Raji (cell line): ENCODE measurements around the gene PTPRD.

ENCODE experiments used
- POLR2A ChIP-seq: IDR thresholded peaks from 2 replicates; pipeline ENCODE4 v1.6.1; 2011; ENCODE audit warnings: low read depth, low read length, control low read depth; ENCODE audit not compliant: insufficient read depth

Gene PTPRD

GRCh38 chr9:8754751-8755150 lies 1858.1 kb downstream of the PTPRD start:
- TF ChIP-seq POLR2A = no peak

DNA sequence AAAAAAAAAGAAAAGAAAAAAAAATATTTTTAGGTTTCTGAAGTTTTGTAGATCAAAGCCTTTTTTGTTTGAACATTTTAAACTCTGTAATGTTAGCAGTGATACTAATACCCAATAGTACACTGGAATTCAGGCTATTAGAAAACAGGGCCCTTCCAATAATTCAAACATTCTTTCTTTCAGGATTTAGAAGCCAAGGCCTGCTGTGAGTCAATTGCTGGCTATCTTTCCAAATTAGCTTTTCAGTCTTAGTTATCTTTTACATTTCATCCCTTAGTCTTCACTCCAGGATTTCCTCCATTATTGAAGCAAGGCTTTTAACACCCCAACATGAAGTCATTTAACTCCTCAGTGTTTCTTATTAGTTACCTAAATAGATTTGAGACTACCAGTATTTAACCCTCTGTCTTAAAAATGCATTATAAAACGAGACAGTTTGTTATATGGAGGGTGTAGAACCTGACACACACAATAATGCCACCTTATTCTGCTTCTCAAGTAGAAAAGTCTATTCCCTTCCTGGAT lies 1861.3 kb downstream of the PTPRD start:
- no peak for TF ChIP-seq POLR2A

GRCh38 chr9:8750639-8751051 lies 1862.2 kb downstream of the PTPRD start:
- TF ChIP-seq POLR2A = no peak

GRCh38 chr9:8745347-8745746 lies 1867.5 kb downstream of the PTPRD start:
- no peak for TF ChIP-seq POLR2A

DNA sequence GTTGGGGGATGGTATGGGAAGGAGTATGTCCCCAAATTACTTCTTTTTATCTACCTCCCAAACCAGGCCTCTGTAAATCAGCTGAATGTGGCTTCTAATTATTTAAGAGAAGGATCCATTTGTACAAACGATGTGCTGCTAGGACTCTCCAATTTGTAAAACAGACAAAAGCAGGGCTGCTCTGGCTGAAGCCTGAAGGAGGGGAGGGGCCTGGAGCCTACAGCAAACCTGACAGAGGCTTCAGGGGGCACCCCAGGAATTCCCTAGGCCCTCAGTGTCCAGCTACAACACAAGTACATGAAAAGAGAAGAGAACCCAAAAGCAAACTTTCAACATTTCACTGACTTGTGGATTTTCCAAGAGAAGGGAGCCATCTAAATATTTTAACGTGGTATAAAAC lies 1873.9 kb downstream of the PTPRD start:
- TF ChIP-seq POLR2A = no peak

DNA sequence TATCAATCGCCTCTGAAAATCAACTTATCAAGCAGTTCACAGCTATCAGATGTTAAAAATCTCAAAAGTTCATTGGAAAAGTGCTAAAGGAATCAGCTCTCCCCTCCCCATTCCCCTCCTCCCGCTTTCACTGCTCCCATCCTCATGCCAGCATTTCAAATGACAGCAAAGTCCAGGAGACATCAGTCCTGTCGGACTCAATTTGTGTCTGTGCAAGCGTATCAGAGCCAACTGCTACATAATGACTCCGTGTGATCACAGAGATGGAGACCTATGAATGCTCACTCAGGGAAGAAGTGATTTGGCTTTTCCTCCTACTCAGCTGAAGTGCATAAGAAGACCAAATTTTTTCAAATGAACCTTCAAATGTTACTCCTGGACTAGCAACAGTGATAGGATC lies 1876.0 kb downstream of the PTPRD start:
- TF ChIP-seq POLR2A = no peak

GRCh38 chr9:8734760-8735159 lies 1878.0 kb downstream of the PTPRD start:
- no peak for TF ChIP-seq POLR2A

DNA sequence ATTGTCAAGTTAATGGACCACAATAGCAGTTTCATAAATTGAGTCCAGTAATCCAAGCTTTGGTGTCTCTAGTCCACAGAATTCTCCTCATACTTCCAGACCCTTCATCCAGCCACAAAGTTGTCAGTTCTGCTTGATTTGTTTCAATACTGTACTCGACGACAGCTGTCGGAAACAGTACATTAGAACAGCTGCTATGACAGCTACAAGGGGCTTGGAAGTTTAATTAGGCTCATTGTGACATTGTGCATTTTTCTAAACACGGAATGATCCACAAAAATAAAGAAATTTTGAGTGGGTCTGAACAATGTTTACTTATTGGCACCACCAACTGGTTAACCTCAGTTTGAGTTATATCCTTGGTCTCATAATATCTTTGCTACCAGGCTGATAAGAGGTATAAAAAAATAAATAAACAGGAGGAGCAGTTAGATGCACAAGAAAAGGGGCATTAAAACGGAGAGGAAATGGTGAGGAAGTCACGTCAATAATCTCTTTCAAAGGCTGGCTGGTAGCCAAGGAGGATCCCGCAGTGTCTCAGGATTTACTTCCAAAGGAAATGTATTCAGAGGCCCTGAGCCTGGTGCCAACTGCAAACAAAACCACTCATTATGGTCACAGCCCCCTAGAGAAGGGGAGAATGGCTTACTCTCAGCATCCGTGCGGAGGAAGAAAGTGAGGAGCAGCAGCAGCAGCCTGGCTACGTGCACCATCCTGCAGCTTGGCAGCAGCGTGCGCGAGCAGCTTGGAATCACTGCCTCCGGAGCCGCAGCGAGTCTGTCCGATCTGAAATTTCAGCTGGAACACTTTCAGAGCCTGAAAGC lies 1879.5 kb downstream of the PTPRD start:
- TF ChIP-seq POLR2A = no peak

- no peak for TF ChIP-seq POLR2A
Observed at GRCh38 chr9:8732367-8733075, 1880.3 kb downstream of the PTPRD start.

DNA sequence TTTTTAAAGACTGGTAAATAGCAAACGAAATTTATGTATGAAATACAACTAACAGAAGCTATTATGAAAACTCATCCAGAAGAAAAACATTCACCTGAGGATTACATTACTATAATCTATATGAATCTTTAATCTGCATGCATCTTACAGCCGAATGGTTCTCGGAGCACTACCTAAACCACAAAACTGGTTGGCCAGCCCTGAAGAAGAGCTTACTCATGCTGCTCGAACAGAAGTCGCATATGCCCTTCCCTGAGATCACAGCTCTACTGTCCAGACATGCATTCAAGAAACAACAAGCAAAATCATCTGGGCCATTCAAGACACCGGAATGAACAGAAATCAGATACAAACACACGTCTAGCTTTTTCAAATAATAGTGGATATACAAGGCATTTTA lies 1882.2 kb downstream of the PTPRD start:
- TF ChIP-seq POLR2A = no peak

DNA sequence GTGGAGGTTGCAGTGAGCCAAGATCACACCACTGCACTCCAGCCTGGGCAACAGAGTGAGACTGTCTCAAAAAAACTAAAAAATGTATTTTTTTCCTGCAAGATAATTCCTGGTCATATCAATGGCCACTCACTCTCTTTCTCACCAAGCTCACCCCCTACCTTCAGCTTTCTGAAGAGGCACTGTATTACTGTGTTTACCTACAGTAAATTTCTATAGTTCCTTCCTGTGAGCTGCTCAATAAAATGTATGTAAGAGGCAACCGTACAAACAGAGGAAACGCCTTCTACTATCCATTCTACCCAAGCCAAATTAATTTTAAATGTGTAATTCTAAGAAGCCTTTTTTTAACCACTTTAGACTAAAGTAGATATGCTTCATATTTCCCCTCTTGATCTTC lies 1883.9 kb downstream of the PTPRD start:
- no peak for TF ChIP-seq POLR2A

GRCh38 chr9:8727191-8727590 lies 1885.6 kb downstream of the PTPRD start:
- TF ChIP-seq POLR2A = no peak

GRCh38 chr9:8726692-8727091 lies 1886.1 kb downstream of the PTPRD start:
- no peak for TF ChIP-seq POLR2A

DNA sequence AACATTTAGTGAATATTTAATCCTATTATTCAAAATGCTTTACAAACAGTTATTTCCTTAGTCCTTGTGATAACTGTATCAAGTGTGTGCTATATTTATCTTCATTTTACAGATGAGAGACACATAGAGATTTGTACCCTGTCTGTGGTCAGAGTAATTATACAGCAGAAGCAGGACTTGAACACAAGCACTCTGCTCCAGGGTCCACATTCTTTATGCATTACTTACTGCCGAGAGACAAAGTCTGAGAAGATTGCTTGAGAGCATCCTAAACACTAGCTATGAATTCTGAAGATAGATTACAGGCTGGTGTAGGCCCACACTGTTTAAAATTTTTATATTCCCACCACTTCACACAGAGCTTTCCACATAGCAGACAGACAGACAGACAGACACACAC lies 1887.2 kb downstream of the PTPRD start:
- TF ChIP-seq POLR2A = no peak

- no peak for TF ChIP-seq POLR2A
Observed at GRCh38 chr9:8724284-8725018, 1888.4 kb downstream of the PTPRD start.
